ENCODE measurements around the gene GLIS1. TPM values are rescaled to one million over a fixed set of nuclear protein-coding genes. Genes with fewer than 3 reads are reported as not detected.

GLIS1 gene
- total RNA-seq, 1 experiment from 2014 or later = 0.24 TPM

GRCh38 chr1:53699981-53700380, 39.0 kb downstream of the GLIS1 start:
- ChIA-PET POLR2A (no interaction called here), CTCF (interaction anchor here (2.2 kb wide), 1 partner anchor 16 kb away, joined by 9 read pairs; no protein-coding TSS in a partner anchor)
- Mint-ChIP-seq H3K4me1 (peaks cover 26% of the 10 kb centered on the region), H3K27ac (no peak overlapping the region), H3K9me3 (peaks cover 6% of the 10 kb centered on the region), H3K27me3 (ENCODE audit: low read depth) (no peaks in the 10 kb centered on the region), H3K4me3 (no peak overlapping the region), H3K36me3 (no peaks in the 10 kb centered on the region)
- no peak for DNase-seq (ENCODE audit: low spot score)
- TF ChIP-seq ZNF396 (CRISPR knock-in tag; IDR thresholded peaks at IDR 0.05; ENCODE audit: borderline replicate concordance) (no peak), GABPB1 (CRISPR knock-in tag; IDR thresholded peaks at IDR 0.05) (no peak), ZNF232 (CRISPR knock-in tag; IDR thresholded peaks at IDR 0.05) (no peak)
- no peak for ATAC-seq

GRCh38 chr1:53698384-53698980, 40.5 kb downstream of the GLIS1 start:
- peaks cover 18% of the 10 kb centered on the region for H3K4me1 Mint-ChIP-seq
- CTCF ChIA-PET = interaction anchor here (2.2 kb wide), 1 partner anchor 17 kb away, joined by 9 read pairs; no protein-coding TSS in a partner anchor
- TF ChIP-seq NFE2L1 (CRISPR knock-in tag; IDR thresholded peaks at IDR 0.05) (no peak), USF2 (CRISPR knock-in tag; IDR thresholded peaks at IDR 0.05) (no peak), FOXP1 (CRISPR knock-in tag; IDR thresholded peaks at IDR 0.05; ENCODE audit: borderline replicate concordance) (no peak), SOX15 (CRISPR knock-in tag; IDR thresholded peaks at IDR 0.05) (no peak), PRRX2 (CRISPR knock-in tag; IDR thresholded peaks at IDR 0.05) (no peak), OVOL2 (CRISPR knock-in tag; IDR thresholded peaks at IDR 0.05; ENCODE audit: borderline replicate concordance) (no peak), ZNF423 (CRISPR knock-in tag; IDR thresholded peaks at IDR 0.05) (no peak), ZNF263 (CRISPR knock-in tag; IDR thresholded peaks at IDR 0.05; ENCODE audit: low read depth) (no peak)
- no peaks in the 10 kb centered on the region for H3K27me3 Mint-ChIP-seq (ENCODE audit: low read depth)
- DNase-seq (ENCODE audit: low spot score) = no peak
- no peak for ATAC-seq
- H3K27ac Mint-ChIP-seq = no peak overlapping the region; the same call in 1 of the 2 replicates
- H3K36me3 Mint-ChIP-seq = no peaks in the 10 kb centered on the region
- POLR2A ChIA-PET = no interaction called here
- no peak overlapping the region for H3K4me3 Mint-ChIP-seq
- H3K9me3 Mint-ChIP-seq = peaks cover 6% of the 10 kb centered on the region

DNA sequence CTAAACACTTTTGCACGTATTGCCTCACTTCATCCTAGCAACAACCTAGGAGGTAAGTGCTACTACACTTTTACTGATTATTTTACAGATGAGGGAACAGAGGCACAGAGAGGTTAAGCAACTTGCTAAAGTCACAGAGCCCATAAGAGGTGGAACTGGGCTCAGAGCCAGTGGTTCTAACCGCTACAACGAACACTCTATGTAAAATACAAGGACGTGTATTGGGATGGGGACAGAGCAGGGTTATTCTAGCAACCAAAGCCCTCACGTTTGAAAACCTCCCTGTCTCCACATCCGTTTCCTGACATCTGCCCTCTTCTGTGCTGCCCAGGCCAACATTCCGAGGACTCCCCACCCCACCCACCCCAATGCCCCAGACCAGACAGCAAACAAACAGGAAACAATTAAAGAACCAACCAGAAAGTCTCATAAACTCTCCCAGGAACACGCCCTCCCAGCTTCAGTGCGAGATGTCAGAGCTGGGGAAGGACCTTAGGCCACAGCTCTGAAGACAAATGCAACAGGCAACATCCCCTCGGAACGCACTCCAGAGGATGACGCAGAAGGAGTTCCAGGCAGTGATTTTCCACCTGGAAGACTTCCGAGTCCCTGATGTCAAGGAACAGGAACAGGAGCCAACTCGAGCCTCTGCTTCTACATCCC, 41.1 kb downstream of the GLIS1 start:
- H3K36me3 Mint-ChIP-seq = no peaks in the 10 kb centered on the region
- no peaks in the 10 kb centered on the region for H3K27me3 Mint-ChIP-seq (ENCODE audit: low read depth)
- ATAC-seq (no peak), DNase-seq (ENCODE audit: low spot score) (no peak)
- ChIA-PET POLR2A (no interaction called here), CTCF (interaction anchor here (7.3 kb wide), 1 partner anchor 15 kb away, joined by 39 read pairs; no protein-coding TSS in a partner anchor)
- TF ChIP-seq, protein P1, sequence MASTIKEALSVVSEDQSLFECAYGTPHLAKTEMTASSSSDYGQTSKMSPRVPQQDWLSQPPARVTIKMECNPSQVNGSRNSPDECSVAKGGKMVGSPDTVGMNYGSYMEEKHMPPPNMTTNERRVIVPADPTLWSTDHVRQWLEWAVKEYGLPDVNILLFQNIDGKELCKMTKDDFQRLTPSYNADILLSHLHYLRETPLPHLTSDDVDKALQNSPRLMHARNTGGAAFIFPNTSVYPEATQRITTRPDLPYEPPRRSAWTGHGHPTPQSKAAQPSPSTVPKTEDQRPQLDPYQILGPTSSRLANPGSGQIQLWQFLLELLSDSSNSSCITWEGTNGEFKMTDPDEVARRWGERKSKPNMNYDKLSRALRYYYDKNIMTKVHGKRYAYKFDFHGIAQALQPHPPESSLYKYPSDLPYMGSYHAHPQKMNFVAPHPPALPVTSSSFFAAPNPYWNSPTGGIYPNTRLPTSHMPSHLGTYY (CRISPR knock-in tag; IDR thresholded peaks at IDR 0.05) = no peak
- TF ChIP-seq ZNF396 (CRISPR knock-in tag; IDR thresholded peaks at IDR 0.05; ENCODE audit: borderline replicate concordance) (no peak), FOXJ3 (CRISPR knock-in tag; IDR thresholded peaks at IDR 0.05; ENCODE audit: borderline replicate concordance) (no peak), NFATC4 (CRISPR knock-in tag; IDR thresholded peaks at IDR 0.05) (no peak), ESRRA (CRISPR knock-in tag; IDR thresholded peaks at IDR 0.05; ENCODE audit: borderline replicate concordance) (no peak), SMAD4 (CRISPR knock-in tag; IDR thresholded peaks at IDR 0.05) (no peak), SOX15 (CRISPR knock-in tag; IDR thresholded peaks at IDR 0.05) (no peak)
- TF ChIP-seq, protein P2, sequence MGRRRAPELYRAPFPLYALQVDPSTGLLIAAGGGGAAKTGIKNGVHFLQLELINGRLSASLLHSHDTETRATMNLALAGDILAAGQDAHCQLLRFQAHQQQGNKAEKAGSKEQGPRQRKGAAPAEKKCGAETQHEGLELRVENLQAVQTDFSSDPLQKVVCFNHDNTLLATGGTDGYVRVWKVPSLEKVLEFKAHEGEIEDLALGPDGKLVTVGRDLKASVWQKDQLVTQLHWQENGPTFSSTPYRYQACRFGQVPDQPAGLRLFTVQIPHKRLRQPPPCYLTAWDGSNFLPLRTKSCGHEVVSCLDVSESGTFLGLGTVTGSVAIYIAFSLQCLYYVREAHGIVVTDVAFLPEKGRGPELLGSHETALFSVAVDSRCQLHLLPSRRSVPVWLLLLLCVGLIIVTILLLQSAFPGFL (CRISPR knock-in tag; IDR thresholded peaks at IDR 0.05; ENCODE audit: borderline replicate concordance) = no peak
- peaks cover 15% of the 10 kb centered on the region for H3K4me1 Mint-ChIP-seq
- peaks cover 6% of the 10 kb centered on the region for H3K9me3 Mint-ChIP-seq
- no peak overlapping the region for H3K27ac Mint-ChIP-seq
- H3K4me3 Mint-ChIP-seq = no peak overlapping the region
